GM21390 (cell line): ENCODE measurements around the gene CDCA7L.
"Not testable (repeated sequence)": the region's sequence is repeated elsewhere in the genome, so short reads cannot be mapped to it uniquely, and the experiment has no call there.

Experiments
- ATAC-seq: cut with Tn5 transposase; IDR thresholded peaks from one replicate; pipeline ENCODE4 v1.9.1; 2021; ENCODE audit not compliant: unreplicated experiment

The CDCA7L gene

DNA sequence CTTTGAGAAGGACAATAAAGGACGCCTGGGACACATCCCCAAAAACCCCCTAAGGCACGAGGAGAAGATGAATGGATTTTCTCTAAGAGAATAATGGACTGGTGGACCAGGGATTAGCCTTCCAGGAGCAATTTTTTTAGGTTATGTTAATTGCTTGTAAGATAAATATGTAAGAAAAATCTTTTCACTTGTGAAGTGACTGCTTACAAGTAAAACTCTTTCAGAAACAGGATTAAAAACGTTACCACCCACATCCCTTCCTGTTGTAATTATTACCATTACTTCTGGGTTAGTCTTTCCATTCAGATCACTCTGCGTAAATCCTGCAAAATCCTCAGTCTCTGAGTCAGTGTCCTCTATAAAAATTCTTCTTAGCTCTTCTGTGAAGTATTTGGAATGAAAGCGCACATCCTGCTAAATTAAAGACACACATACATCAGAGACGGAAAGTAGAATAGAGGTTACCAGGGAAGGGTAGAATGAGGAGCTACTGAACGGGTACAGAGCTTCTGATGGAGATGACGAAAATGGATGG, 34.3 kb downstream of the CDCA7L start:
- ATAC-seq: no peak

DNA sequence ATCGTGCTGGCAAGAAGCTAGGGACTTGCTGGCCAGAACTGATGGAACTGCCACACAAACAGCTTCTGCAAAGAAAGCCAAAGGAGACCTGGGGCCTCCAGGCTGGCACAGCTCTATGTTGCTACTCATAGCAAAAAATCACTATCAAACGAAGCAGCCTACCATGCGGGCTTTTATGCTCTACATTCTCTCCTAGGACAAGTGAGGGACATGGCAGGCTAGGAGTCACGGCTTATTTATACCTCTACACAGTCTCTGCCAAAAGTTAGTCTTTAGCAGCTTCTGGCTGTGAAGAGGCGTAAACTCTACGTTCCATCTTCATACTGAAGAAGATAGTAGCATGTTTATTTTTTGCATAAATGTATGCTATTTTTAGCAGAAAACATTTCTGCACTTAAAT, 35.4 kb downstream of the CDCA7L start:
- no peak for ATAC-seq

DNA sequence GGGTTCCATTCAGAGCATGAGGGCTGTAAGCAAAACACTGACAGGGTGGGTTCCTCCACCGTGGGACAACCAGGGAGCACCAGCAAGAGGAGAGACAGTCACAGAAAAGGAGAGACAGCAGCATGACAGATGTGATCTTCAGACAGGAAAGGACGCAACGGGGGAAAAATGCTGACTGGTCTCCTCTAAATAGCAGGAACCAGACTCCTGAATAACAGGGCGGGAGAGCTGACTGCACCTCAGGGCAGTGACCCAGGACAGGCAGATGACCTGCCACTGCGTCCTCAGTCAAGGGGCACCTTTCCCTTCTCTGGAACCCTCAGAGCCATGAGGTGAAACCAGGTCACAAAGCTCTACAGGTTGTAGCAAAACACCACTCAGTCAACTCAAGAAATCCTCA, 37.0 kb downstream of the CDCA7L start:
- no peak for ATAC-seq

DNA sequence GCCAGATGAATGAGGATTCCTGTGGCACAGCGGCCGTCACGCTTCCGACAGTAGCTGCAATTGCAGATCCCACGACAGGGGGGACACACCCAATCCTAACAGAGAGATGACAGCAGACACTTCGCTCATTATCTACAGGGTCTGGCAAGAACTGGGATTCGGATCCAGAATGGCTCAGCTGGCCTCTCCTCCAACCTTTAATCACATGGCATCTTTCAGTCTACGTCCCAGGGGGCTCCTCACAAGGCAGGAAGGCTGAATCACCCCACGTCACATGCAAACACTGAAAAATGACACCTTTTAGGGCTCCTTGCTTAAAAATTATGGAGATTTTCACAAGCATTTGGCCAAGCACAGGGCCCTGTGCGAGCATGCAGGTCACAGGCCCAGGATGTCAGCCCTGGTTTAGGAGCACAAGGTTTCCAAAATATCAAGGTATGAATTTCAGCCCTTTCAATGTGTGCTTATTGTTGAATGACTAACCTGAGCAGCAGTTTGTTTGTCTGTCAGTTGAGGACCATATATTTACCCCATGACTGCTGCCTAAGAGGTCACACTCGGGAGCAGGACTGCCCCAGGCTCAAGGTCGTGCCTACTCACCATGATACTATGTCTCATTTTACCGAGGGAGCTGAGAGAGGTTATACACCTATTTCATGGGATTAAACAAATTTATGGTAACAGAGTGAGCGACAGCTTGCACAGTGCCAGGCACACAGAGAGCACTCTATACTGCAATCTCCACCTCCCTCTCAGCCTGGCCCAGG, 42.5 kb downstream of the CDCA7L start:
- no peak for ATAC-seq

DNA sequence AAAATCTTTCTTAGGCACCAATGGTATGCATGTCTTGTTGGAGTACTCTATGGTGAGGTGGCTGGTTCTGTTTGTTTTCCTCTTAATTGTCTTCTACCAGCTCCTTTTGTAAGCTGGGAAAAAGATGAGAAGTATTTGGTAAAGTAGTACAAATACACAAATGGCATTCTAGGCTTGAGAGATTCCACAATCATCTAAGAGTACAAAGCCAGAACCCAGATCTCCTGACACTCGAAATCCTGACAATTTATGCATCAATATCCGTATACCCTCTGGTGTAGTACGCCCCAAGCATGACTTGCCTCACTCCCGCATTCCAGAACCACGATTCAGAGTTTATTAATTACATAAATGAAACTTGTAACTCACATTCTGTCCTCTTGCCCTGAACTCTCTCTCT, 43.5 kb downstream of the CDCA7L start:
- ATAC-seq: no peak

DNA sequence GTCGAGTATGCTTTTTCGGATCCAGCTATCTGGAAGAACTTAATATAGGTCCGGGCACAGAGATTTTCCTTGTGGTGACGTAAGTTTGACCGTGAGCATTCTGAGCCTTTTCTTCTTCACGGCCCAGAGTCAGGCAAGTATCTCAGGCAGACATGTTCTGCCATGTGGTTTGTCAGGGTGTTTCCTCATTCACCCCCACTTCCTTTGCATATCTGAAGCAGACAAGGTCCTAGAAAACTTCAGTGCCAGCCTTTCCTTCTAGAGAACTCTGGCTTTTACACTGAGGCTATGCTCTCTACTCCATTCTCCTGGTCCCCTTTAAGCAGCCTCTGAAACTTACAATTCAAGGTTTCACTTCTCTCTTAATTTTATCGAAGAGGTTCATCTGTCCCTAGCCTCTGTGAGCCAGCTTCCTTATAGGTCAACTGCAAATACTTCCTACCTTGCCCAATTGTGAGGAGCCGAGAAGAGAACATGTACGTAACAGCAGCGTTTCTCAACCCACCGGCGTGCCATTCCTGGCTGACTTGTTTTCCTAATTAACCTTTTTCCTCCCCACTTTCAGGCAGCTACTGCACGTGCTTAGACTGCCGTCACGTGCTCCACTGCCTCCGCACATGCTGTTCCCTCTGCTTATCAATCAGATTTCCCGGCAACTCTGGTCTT, 47.3 kb downstream of the CDCA7L start:
- ATAC-seq: peak; percentile 97

DNA sequence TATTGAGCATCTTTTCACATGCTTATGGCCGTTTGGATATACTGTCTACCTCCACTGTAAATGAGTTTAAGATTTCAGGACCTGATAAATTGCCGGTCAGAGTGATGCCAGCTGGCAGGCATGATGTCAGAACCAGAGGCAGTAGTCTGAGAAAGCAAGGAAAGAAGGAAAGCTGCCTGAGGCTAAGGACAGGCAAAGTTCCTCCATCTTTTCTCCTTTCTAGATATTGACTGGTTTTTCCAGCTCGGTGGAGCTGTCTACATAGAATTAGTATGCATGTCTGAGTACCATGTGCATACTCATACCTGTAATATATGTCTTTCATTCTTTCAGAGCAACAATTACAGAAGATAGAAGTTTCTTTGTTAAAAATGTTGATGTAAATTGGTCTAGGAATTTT, 52.3 kb downstream of the CDCA7L start:
- ATAC-seq: no peak

DNA sequence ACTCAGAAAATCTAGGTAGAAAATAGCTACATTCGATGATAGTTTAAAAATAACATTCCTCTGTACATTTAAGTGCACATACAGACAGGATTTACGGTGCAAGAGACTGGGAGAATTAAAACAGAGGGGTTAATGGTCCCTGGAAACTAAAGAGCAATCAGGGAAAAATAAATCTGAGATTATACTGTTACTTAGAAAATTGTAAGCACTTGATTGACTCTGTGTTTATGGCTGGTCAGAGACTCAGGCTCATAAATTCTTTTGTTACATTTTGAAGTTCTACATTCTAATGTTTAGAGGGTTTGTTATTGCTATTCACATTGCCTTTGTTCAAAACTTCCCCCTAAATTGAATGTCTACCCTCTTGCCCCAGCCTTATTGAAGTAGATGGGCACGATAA, 54.4 kb downstream of the CDCA7L start:
- ATAC-seq: no peak

DNA sequence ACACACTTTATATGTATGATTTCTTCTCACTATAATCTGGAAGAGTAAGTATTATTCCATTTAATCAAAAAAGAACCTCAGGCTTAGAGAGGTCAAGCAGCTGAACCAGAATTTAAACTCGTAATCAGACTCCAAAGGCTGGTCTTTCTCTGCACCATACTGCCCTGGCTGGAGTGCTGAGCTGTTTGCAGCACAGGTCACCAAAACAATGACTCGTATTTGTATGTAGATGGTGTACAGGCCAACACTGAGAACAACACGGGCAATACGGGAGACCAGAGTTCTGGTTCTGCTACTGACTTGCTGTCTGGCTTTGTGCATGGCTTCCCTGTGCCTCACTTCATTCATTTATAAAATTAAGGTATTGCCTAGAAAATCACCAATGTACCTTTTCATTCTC, 57.9 kb downstream of the CDCA7L start:
- no peak for ATAC-seq

DNA sequence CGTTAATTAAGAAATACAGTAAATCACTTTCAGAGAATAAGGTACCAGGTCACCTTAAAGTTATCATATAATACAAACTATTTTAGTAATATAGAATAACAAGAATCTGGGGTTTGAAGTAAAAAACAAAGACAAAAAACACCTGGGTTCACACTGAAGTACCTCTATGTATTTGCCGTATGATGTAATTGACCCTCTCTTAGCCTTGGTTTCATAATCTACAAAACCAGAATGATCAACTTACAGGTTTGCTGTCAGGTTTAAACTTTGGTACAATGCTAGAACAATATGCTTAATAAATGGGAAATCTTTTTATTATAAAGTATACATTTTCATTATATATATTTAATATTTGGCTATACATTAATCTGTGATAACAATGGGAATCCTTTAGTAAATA, 58.3 kb downstream of the CDCA7L start:
- ATAC-seq: no peak

DNA sequence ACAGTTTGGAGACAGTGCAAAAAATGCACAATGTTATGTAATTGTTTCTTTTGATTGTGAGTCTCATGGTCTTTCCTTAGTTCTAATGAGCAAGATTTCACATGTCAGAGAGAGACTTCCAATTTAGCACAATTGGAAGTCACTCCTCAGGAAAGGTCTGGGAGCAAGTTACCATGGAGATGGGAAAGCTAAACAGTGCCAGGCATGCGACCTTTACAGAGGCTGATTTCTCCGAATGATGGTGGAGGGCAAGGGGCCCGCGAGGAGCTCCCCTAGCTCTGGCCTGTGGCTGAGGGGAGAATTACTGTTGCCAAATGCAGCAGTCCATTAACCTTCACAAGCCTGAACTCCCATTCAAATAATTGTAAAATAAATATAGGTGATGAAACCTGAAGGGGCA, 59.3 kb downstream of the CDCA7L start:
- no peak for ATAC-seq

DNA sequence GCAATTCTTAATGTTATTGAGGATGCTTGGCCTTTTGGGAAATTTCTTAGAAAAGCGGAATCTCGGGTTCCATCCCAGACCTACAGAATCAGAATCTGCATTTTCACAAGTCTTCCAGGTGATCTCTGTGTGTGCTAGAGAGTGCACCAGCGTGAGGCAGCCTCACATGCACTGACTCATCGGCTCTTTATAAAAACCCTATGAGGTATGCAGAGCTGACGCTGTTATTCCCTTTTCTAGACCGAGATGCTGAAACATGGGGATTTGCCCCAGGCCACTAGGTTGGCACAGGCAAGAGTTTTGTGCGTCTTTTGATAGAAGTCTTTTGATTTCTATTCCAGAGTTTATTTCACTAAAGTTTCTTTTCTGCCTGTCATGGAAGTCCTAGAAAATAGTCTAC, 61.2 kb downstream of the CDCA7L start:
- no peak for ATAC-seq

DNA sequence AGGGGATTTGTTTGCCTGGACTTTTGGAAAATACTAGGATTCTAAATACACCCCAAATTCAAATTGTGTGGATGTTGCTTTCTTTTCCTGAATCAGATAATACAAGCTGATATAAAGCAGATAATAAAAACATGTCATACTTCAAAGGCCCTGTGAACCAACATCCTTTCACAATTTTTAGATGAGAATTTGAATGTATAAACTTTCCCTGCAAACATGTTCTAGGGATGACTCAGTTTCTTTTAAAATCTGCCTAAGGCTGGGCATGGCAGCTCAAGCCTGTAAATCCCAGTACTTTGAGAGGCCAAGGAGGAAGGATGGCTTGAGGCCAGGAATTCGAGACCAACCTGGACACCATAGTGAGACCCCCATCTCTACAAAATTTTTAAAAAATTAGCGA, 62.2 kb downstream of the CDCA7L start:
- not testable (repeated sequence) for ATAC-seq

DNA sequence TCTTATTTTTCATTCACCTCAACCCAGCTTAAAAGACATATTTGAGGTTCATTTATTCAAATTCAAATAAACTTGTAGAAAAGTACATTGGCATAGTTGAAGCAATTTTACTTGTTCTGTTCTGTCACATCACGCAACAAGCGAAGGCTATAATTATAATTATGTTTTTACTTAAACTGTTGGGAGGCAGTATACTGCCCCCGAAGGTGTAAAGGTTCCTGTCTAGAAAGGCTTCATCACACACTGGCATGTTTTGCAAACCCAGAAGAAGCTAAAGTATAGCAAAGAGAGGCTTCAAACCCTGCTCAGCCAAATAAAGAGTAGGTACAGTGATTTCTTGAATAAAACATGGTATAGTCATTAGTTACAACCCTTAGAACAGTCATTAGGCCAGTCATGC, 62.6 kb downstream of the CDCA7L start:
- no peak for ATAC-seq

DNA sequence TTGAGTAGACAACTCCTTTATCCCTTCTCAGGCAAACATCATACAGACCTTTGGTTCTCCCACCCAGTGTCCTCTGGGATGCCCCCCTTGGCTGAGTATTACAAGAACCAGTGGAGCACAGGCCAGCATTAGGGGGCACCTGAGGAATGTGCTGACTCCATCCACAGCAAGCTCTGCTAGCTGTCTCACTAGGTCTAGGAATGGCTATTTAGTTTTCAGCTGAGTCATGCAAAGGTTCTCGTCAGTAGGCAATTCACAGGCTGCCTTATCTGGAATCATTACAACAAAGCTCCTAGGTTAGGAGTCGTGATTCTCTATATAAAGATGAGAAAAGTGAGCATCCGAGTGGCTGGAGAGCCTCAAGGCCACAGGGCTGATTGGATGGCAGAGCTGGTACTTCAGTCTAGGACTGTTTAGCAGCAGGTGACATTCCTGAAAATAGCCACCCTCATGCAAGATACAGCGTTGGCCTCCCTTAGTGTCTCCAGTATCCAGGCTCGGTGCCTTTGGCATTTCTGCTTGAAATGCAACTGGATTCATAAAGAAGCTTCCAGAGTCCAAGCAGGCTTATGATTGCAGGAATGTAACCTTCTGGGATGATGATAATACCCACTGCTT, 75.8 kb downstream of the CDCA7L start:
- ATAC-seq: no peak

DNA sequence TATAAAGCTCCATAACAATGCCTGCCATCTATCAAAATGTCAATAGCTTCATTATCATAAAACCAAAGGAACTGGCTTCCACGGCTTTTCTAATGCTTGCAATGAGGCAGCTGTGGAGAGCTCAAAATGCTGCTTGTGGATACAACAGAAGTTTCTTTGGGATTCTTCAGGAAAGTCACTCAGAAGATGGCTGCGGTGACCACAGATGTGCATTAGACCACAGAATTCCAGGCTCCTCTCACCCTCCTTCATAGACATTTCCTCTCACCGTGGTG, 77.2 kb downstream of the CDCA7L start:
- ATAC-seq: no peak

DNA sequence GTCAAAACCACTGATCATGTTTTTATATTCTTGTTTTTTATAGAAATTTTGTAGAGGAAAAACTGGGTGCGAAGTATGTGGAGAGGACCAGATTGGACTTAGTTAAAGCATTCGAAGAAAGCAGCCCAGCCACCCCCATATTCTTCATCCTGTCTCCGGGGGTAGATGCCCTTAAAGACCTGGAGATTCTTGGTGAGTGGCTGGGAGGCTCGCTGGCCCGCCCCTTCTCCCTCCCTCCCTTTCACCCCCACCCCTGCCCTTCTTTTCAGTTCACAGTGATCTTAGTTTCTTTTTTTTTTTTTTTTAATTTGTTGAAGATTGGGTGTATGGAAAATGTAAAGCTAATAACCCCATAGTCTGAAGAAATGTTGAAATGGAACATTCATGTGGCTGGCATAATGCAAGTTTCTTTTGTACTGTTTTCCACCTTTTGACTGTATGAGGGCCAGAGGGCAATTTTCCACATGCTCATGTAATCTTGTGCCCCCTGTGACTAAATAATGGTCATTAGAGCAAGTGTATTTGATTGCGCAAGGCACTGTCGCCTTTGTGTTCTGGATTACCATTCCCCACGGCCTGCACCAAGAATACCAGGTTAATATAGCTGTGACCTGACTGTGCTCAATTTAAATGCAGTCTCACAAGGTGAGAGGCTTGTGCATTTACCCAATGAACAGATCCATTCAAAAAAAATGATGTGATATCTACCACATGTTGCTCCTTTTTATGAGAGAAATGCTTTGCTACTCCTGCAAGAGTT, 77.7 kb downstream of the CDCA7L start:
- no peak for ATAC-seq

DNA sequence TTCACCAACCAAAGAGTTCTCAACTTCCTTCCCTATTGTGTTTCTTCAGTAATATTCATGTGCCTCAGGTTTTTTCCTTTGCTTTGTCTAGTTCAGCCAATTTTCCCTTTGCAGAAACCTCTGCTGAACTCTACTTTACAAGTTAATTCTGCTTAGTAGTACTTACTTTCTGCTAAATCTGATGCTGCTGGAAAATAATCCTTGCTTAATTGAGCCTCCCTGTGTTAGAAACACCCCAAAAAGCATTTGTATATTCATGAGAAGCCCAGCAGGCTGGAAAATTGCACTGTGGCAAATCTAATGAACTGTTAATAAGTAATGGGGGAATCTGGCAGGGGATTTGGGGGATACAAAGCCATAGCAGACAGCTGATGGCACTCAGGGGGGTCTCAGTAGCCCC, 78.5 kb downstream of the CDCA7L start:
- ATAC-seq: no peak

DNA sequence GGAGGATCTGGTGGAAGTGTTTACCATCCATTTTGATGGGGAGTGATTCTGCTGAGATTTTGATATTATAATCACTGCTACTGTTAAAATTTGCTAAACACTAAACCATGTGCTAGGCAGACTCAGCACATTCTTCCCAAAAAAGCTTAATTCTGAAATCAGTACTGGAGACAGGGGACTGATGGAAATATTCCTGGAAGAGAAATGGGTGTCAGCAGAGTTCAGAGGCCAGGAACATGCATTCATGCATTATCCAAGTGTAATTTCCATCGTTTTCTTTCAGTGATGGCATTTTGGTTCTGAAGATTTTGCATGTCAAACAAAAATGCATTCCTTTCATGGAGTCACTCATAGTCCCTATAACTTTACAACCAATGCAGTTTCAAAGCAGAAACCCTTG, 79.0 kb downstream of the CDCA7L start:
- ATAC-seq: no peak

DNA sequence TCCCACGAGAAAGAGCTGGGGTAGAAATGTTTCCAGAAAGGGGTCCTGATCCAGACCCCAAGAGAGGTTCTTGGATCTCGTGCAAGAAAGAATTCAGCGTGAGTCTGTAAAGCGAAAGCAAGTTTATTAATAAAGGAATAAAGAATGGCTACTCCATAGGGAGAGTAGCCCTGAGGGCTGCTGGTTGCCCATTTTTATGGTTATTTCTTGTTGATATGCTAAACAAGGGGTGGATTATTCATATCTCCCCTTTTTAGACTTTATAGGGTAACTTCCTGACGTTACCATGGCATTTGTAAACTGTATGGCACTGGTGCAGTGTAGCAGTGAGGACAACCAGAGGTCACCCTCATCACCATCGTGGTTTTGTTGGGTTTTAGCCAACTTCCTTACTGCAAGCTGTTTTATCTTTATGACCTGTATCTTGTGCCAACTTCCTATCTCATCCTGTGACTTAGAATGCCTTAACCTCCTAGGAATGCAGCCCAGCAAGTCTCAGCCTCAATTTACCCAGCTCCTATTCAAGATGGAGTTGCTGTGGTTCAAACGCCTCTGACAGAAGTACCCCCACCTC, 80.0 kb downstream of the CDCA7L start:
- ATAC-seq: not testable (repeated sequence)

DNA sequence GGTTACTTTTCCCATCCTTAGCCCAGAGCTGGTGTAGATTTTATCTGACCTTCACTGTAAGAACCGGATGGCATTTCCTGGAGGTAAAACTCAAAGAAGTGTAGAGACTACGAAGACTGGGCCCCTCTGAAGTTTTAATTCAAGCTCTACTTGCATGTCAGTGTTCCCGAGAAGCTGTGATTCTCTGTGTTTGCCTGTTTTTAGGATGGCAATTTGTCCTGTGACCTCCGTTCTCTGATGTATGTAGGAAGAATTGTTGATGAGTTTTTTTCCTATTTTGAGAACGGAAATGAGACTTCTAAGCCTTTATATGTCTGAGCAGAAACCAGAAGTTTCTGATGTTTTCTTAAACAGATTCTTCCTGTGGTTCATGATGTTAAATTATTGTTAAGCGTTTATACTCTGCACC, 94.1 kb downstream of the CDCA7L start:
- no peak for ATAC-seq
